ENCODE results near the gene GLG1. TPM values are rescaled to one million over a fixed set of nuclear protein-coding genes. Genes with fewer than 3 reads are reported as not detected.
A peak's percentile ranks its signal among the peaks of the same experiment; 100 is the strongest.

Gene GLG1
- total and polyA plus RNA-seq, 12 donors = 25.7 to 136 (median 103) TPM

- Histone ChIP-seq H3K27me3 (no peaks in the 10 kb centered on the region), H3K27ac (no peak overlapping the region), H3K4me3 (no peak overlapping the region), H3K36me3 (no peaks in the 10 kb centered on the region), H3K4me1 (peaks cover 0 to 65% (median 20%) of the 10 kb centered on the region in 9 donors), H3K9me3 (no peaks in the 10 kb centered on the region)
- no peak for TF ChIP-seq CTCF (IDR thresholded peaks at IDR 0.05)
- intact Hi-C loops (cut with DNase I) = no loop called here
- no peak for DNase-seq
- 58 to 71% methylated on average over 2 of the region's 2 CpGs for WGBS, 2 donors
- no peak for ATAC-seq
Observed at GRCh38 chr16:74574146-74574545, 32.8 kb downstream of the GLG1 start.

DNA sequence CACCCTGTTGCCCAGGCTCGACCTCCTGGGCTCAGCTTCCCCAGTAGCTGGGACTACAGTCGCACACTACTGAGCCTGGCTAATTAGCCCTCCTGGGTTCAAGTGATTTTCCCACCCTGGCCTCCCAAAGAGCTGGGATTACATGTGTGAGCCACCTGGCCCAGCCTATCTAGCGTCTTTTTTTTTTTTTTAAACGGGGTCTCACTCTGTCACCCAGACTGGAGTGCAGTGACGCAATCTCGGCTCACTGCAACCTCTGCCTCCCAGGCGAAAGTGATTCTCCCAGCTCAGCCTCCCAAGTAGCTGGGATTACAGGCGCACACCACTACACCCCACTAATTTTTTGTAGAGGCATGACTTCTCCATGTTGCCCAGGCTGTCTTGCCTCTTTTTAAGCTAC lies 33.3 kb downstream of the GLG1 start:
- H3K4me1 ChIP-seq = peaks cover 0 to 67% (median 21%) of the 10 kb centered on the region in 9 donors

DNA sequence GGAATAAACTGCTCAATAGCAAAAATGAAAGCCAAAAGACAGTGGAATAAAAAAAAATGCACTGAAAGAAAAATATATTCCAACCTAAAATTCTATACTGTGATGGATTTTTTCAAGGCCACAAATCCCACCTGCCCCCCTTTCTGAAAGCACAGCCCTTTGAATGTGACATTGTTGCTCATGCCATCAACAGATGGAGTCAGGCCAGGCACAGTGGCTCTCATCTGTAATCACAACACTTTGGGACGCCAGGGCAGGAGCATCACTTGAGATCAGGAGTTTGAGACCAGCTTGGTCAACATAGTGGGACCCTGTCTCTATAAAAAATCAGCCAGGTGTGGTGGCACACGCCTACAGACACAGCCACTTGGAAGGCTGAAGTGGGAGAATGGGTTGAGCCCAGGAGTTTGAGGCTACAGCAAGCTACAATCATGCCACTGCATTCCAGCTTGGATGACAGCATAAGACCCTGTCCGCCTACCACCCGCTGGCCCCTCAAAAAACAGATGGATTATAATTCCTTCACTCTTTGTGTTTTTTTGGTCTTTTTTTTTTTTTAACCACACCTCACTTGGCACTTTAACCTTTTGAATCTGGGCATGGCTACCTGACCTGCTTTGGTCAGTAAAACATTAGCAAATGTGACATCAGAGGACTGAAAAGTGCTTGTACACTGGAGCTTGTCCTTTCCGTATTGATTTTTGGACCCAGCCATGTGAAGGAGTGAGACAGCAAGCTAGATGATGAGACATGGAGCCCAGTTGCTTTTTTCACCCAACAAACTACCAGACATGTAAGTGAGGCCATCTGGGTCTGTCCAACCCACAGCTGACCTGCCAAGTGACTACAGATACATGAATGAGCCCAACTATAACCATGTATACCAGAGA lies 36.3 kb downstream of the GLG1 start:
- ATAC-seq = peak in 2 of 8 donors; percentile 44 to 57
- H3K9me3 ChIP-seq = no peaks in the 10 kb centered on the region
- H3K27ac ChIP-seq = no peak overlapping the region
- no peaks in the 10 kb centered on the region for H3K27me3 ChIP-seq
- DNase-seq = no peak
- intact Hi-C loops (cut with DNase I) = no loop called here
- no peak for TF ChIP-seq CTCF (IDR thresholded peaks at IDR 0.05)
- peaks cover 0 to 61% (median 21%) of the 10 kb centered on the region in 9 donors for H3K4me1 ChIP-seq
- H3K36me3 ChIP-seq = no peaks in the 10 kb centered on the region
- 82 to 86% methylated on average over 5 of the region's 5 CpGs for WGBS, 2 donors
- no peak overlapping the region for H3K4me3 ChIP-seq

More for the DNA sequence above, 33.3 kb downstream of the GLG1 start:
- H3K27ac ChIP-seq = no peak overlapping the region
- no peak for TF ChIP-seq CTCF (IDR thresholded peaks at IDR 0.05)
- intact Hi-C loops (cut with DNase I) = no loop called here
- WGBS, 2 donors = 82 to 89% methylated on average over 8 of the region's 8 CpGs
- H3K36me3 ChIP-seq = no peaks in the 10 kb centered on the region
- DNase-seq (no peak), ATAC-seq (no peak)
- no peak overlapping the region for H3K4me3 ChIP-seq
- H3K27me3 ChIP-seq = no peaks in the 10 kb centered on the region
- no peaks in the 10 kb centered on the region for H3K9me3 ChIP-seq

GRCh38 chr16:74568961-74569631 lies 37.8 kb downstream of the GLG1 start:
- Histone ChIP-seq H3K9me3 (no peaks in the 10 kb centered on the region), H3K36me3 (no peaks in the 10 kb centered on the region), H3K4me3 (no peak overlapping the region), H3K27ac (no peak overlapping the region), H3K27me3 (no peaks in the 10 kb centered on the region), H3K4me1 (peaks cover 0 to 63% (median 26%) of the 10 kb centered on the region in 9 donors)
- DNase-seq (no peak), ATAC-seq (no peak)
- no peak for TF ChIP-seq CTCF (IDR thresholded peaks at IDR 0.05)
- 89 to 90% methylated on average over 5 of the region's 5 CpGs for WGBS, 2 donors
- intact Hi-C loops (cut with DNase I) = no loop called here

Data from heart right ventricle (tissue), 16 donors.